Heart left ventricle (tissue), 16 donors: Measurements from ENCODE around the gene PSMG1. TPM values are rescaled to one million over a fixed set of nuclear protein-coding genes. Genes with fewer than 3 reads are reported as not detected.
A peak's percentile ranks its signal among the peaks of the same experiment; 100 is the strongest.

Experiments
- ATAC-seq, 4 donors: fragments of 200-7000 bp; cut with Tn5 transposase; one replicate each; pipeline ENCODE4 v1.9.1; 2020 to 2022; ENCODE audit warnings: moderate library complexity in 4 of 4, mild to moderate bottlenecking in 3 of 4, moderate number of reproducible peaks in 1 of 4
- DNase-seq, 5 donors: peaks; one replicate each; pipeline ENCODE4 v3.0.0-alpha.2; 2020
- H3K27ac ChIP-seq, 12 donors: fragments of 200-600 bp; sonication (generic) in 4 of 12; one replicate each; pipeline versions ENCODE4 v1.5.0 to v1.8.0; 2016 to 2022; ENCODE audit warnings: mild to moderate bottlenecking in 2 of 12
- H3K27me3 ChIP-seq, 9 donors: fragments of 200-600 bp; sonication (generic) in 2 of 9; one replicate each; pipeline versions ENCODE4 v1.5.1 to v1.8.0; 2016 to 2022; ENCODE audit warnings: mild to moderate bottlenecking in 3 of 9
- H3K36me3 ChIP-seq, 9 donors: fragments of 200-600 bp; sonication (generic) in 2 of 9; one replicate each; pipeline versions ENCODE4 v1.5.0 to v1.8.0; 2018 to 2022; ENCODE audit warnings: mild to moderate bottlenecking in 2 of 9
- H3K4me1 ChIP-seq, 12 donors: fragments of 200-600 bp; sonication (generic) in 4 of 12; one replicate each; pipeline versions ENCODE4 v1.5.0 to v1.8.0; 2016 to 2022; ENCODE audit warnings: mild to moderate bottlenecking in 3 of 12
- H3K4me3 ChIP-seq, 12 donors: fragments of 200-600 bp; sonication (generic) in 4 of 12; one replicate each; pipeline versions ENCODE4 v1.5.0 to v1.8.0; 2017 to 2022; ENCODE audit warnings: mild to moderate bottlenecking in 9 of 12, moderate library complexity in 4 of 12
- H3K9me3 ChIP-seq, 12 donors: fragments of 200-600 bp; sonication (generic) in 4 of 12; one replicate each; pipeline versions ENCODE4 v1.5.0 to v1.8.0; 2016 to 2022; ENCODE audit warnings: mild to moderate bottlenecking in 1 of 12
- POLR2A ChIP-seq, 2 donors: fragments of 450-650 bp; IDR thresholded peaks; one replicate each; pipeline ENCODE4 v1.6.1; 2017; ENCODE audit warnings: antibody characterized with exemption in 2 of 2, mild to moderate bottlenecking in 2 of 2, moderate library complexity in 2 of 2
- WGBS, 4 donors: extraction: QIAGEN DNeasy Blood & Tissue Kit in 2 of 4; methylation state at CpG; one replicate each; pipeline versions ENCODE4 v1.1.5 to v1.1.7; 2013 to 2018; 5-methylcytosine and 5-hydroxymethylcytosine counted together
- intact Hi-C, 10 donors: fragments of 100-400 bp; cut with DNase I; formaldehyde crosslinking; loops; one replicate each; pipeline versions ENCODE4 v1.11.1 to v1.14.2; 2022
- polyA plus RNA-seq, 2 donors: library from polyadenylated mRNA; stranded (reverse); fragments of 200-250 nt; gene quantifications; one replicate each; pipeline ENCODE4 v1.2.3, GENCODE V29; 2013
- total RNA-seq, 9 donors: library from RNA; depleted of rRNA in 2 of 9; stranded (reverse); fragments of >200 nt in 2 of 9; fragmentation: NEBNext Ultra II Directional in 3 of 9; extraction: Animal tissue kit (Norgen Biotek cat#: 25700) in 3 of 9; gene quantifications; one replicate each; pipeline versions ENCODE4 v1.1.0 to v1.2.4, GENCODE V29; 2016 to 2023
- TF ChIP-seq, protein P1 (sequence below), 12 donors: fragments of 200-600 bp; sonication (generic) in 4 of 12; IDR thresholded peaks; one replicate each; pipeline versions ENCODE4 v1.5.0 to v1.8.0; 2018 to 2022; ENCODE audit warnings: antibody characterized with exemption in 12 of 12, mild to moderate bottlenecking in 5 of 12
- donor health status: ischemic (EF 13 %, LVEDD 7.1; RV severe dilation, severe dysfunction).
- donor health status: healthy with polysubstance abuse.
- donor health status: DM: no; HTN: yes; CAD: no.
- donor health status: DM: no; HTN: no; CAD: no.
- donor health status: ischemic (EF 25% LVEDD 6.9; RV normal size, moderate dysfunction).
- donor health status: ischemic (EF 25% LVEDD 5.7; RV mildly dilated, moderate dysfunction).
- donor health status: healthy.
- donor health status: DM: yes; HTN: yes; CAD: no.
- donor health status: ischemic (EF 35%, LVEDD 5.7; RV mildly dilated, moderate dysfunction).
- donor health status: nonischemic (EF 11% LVEDD 7.7; RV severe dilation, severe dysfunction).
- donor health status: DM: yes; HTN: yes; CAD: no.
- donor health status: PGD.
- donor health status: ischemic (EF 29% LVEDD 5.4; RV normal size, mild dysfunction).
- donor health status: nonischemic (EF 23%, LVEDD 6.1; RV moderate dilation, normal function).

PSMG1 gene
- total and polyA plus RNA-seq, 11 donors, result 12.0 to 35.2 (median 26.7) TPM

DNA sequence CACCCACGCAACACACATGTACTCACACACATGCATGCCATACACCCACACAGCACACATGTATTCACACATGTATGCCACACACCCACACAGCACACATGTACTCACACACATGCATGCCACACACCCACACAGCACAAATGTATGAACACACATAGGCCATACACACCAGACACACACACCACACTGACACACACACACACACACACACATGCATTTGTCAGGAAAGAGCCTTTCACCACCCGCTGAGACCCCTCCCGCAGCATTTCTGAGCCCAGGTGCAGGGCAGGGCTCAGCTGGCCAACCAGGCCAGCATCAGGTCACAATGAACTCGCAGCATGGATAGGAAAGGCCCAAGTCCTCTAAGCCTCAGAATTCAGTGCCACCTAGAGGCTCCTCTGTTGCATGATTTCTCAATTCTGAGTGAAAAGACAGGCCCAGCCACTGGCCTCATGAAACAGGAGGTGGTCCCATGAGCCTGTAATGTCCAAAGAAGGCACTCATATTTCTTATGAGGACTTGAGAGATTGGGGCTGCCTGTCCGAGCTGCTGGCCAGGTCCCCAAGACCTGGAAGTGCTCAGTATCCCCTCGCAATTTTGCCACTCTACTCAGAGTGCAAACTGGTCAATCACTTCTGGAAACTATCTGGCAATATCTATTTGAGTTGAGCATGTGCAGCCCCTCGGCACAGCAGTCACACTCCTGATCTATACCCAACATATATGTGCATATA is 57.3 kb downstream of the PSMG1 start:
- Histone ChIP-seq H3K27me3 (no peaks in the 10 kb centered on the region), H3K27ac (peak overlapping the region in 2 of 12 donors; percentile 10 to 48), H3K9me3 (peaks cover 0 to 28% (median 10%) of the 10 kb centered on the region in 12 donors), H3K36me3 (no peaks in the 10 kb centered on the region), H3K4me3 (no peak overlapping the region), H3K4me1 (peaks cover 0 to 19% (median 7%) of the 10 kb centered on the region in 12 donors)
- whole genome bisulfite sequencing, 4 donors, result 15 to 37% (median 24%) methylated on average over 7 of the region's 7 CpGs
- ATAC-seq, result peak; percentile 64 to 98 (median 95)
- peak in 4 of 5 donors; percentile 46 to 62 (median 59) for DNase-seq
- intact Hi-C loops, result loop anchor here (1.0 to 10.0 kb wide), 11 partner anchors 21 to 392 kb away; partner anchors contain the start of gene ETS2 (in 8 of the 10)
- TF ChIP-seq, protein P1, sequence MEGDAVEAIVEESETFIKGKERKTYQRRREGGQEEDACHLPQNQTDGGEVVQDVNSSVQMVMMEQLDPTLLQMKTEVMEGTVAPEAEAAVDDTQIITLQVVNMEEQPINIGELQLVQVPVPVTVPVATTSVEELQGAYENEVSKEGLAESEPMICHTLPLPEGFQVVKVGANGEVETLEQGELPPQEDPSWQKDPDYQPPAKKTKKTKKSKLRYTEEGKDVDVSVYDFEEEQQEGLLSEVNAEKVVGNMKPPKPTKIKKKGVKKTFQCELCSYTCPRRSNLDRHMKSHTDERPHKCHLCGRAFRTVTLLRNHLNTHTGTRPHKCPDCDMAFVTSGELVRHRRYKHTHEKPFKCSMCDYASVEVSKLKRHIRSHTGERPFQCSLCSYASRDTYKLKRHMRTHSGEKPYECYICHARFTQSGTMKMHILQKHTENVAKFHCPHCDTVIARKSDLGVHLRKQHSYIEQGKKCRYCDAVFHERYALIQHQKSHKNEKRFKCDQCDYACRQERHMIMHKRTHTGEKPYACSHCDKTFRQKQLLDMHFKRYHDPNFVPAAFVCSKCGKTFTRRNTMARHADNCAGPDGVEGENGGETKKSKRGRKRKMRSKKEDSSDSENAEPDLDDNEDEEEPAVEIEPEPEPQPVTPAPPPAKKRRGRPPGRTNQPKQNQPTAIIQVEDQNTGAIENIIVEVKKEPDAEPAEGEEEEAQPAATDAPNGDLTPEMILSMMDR (IDR thresholded peaks at IDR 0.05), result peak; percentile 48 to 76 (median 63)
- no peak for TF ChIP-seq POLR2A (IDR thresholded peaks at IDR 0.05)

Other genes starting within 250 kb of the PSMG1 start
- 10 to 100 TPM; 29.0 to 44.5 (median 33.1) TPM for gene BRWD1, start 130.2 kb upstream of the PSMG1 start, total RNA-seq
- gene BRWD1, start 130.2 kb upstream of the PSMG1 start, polyA plus RNA-seq, result 10 to 100 TPM in 1 of 2 donors, 1 to 10 TPM in 1; 9.7 to 13.4 TPM
- gene HMGN1, start 165.6 kb upstream of the PSMG1 start, total RNA-seq, result 100 to 1,000 TPM in 1 of 9 donors, 10 to 100 TPM in 8; 35.9 to 108 (median 55.5) TPM
- gene HMGN1, start 165.6 kb upstream of the PSMG1 start, polyA plus RNA-seq, result 10 to 100 TPM; 37.0 to 39.0 TPM